A673 (cell line): Measurements from ENCODE around the gene MAML2. TPM values are rescaled to one million over a fixed set of nuclear protein-coding genes. Genes with fewer than 3 reads are reported as not detected.

ENCODE experiments used
- BruUV-seq: library from RNA; stranded (reverse); fragments of 400-500 nt; replicated peaks from 2 replicates; lab custom pipeline; 2021; lab: Mats Ljungman, UMichigan
- CTCF ChIA-PET: fragments of 300-600 bp; sonication (Branson Sonifier 250); formaldehyde crosslinking; loops from one replicate; lab custom pipeline; 2022; ENCODE audit warnings: antibody characterized with exemption; lab: Charles Lee
- POLR2A ChIA-PET: fragments of 300-600 bp; sonication (Branson Sonifier 250); formaldehyde crosslinking; loops from one replicate; lab custom pipeline; 2022; ENCODE audit warnings: antibody characterized with exemption; ENCODE audit not compliant: low non-redundant PET; lab: Charles Lee
- DNase-seq: peaks from one replicate; pipeline ENCODE4 v3.0.0-alpha.2; 2015; ENCODE audit warnings: low spot score
- H3K27ac ChIP-seq: fragments of 200-600 bp; sonication (generic); 2 replicates; pipeline ENCODE4 v1.5.1; 2016; ENCODE audit warnings: mixed run types, low read depth, mild to moderate bottlenecking, mixed read lengths, antibody characterized with exemption, low read length; ENCODE audit not compliant: poor library complexity, severe bottlenecking
- H3K27me3 ChIP-seq: fragments of 200-600 bp; sonication (generic); replicated peaks from 2 replicates; pipeline ENCODE4 v1.6.1; 2017; ENCODE audit warnings: mixed run types, low read depth, mild to moderate bottlenecking, mixed read lengths, antibody characterized with exemption, low read length; ENCODE audit not compliant: insufficient read depth, poor library complexity
- H3K36me3 ChIP-seq: fragments of 200-600 bp; sonication (generic); 2 replicates; pipeline ENCODE4 v1.6.1; 2016; ENCODE audit warnings: mixed run types, mild to moderate bottlenecking, mixed read lengths, antibody characterized with exemption, low read length; ENCODE audit not compliant: insufficient read depth, poor library complexity, severe bottlenecking
- H3K4me1 ChIP-seq: fragments of 200-600 bp; sonication (generic); 2 replicates; pipeline ENCODE4 v1.6.1; 2017; ENCODE audit warnings: mixed run types, mild to moderate bottlenecking, mixed read lengths, antibody characterized with exemption, low read length; ENCODE audit not compliant: insufficient read depth, poor library complexity, severe bottlenecking
- H3K4me3 ChIP-seq: fragments of 200-600 bp; sonication (generic); 2 replicates; pipeline ENCODE4 v1.5.1; 2016; ENCODE audit warnings: low read depth, mixed run types, mild to moderate bottlenecking, mixed read lengths, low read length; ENCODE audit not compliant: poor library complexity, severe bottlenecking
- H3K9me3 ChIP-seq: fragments of 200-600 bp; sonication (generic); 2 replicates; pipeline ENCODE4 v1.6.1; 2016; ENCODE audit warnings: mixed run types, low read depth, mild to moderate bottlenecking, mixed read lengths, antibody characterized with exemption, low read length; ENCODE audit not compliant: poor library complexity, severe bottlenecking
- EZH2 ChIP-seq: fragments of 200-600 bp; sonication (generic); IDR thresholded peaks from 2 replicates; pipeline ENCODE4 v1.6.1; 2017; ENCODE audit warnings: borderline replicate concordance, low read depth, mild to moderate bottlenecking, mixed read lengths, antibody characterized with exemption, low read length; ENCODE audit not compliant: poor library complexity, severe bottlenecking
- intact Hi-C: fragments of 100-400 bp; cut with micrococcal nuclease; formaldehyde crosslinking; loops from one replicate; pipeline ENCODE4 v1.10.0; 2022; ENCODE audit not compliant: unreplicated experiment
- total RNA-seq: library from RNA; stranded (reverse); gene quantifications from 2 replicates; pipeline ENCODE4 v1.2.3, GENCODE V29; 2021
- TF ChIP-seq, protein P1 (sequence below): fragments of 300-800, 200-600 bp; sonication (generic); conservative IDR thresholded peaks from 2 replicates; pipeline ENCODE4 v1.5.1; 2017; ENCODE audit warnings: low read depth, mild to moderate bottlenecking, antibody characterized with exemption, low read length, moderate library complexity, mixed read lengths

Gene MAML2
- total RNA-seq, 1 experiment from 2014 or later = 6.4 TPM

DNA sequence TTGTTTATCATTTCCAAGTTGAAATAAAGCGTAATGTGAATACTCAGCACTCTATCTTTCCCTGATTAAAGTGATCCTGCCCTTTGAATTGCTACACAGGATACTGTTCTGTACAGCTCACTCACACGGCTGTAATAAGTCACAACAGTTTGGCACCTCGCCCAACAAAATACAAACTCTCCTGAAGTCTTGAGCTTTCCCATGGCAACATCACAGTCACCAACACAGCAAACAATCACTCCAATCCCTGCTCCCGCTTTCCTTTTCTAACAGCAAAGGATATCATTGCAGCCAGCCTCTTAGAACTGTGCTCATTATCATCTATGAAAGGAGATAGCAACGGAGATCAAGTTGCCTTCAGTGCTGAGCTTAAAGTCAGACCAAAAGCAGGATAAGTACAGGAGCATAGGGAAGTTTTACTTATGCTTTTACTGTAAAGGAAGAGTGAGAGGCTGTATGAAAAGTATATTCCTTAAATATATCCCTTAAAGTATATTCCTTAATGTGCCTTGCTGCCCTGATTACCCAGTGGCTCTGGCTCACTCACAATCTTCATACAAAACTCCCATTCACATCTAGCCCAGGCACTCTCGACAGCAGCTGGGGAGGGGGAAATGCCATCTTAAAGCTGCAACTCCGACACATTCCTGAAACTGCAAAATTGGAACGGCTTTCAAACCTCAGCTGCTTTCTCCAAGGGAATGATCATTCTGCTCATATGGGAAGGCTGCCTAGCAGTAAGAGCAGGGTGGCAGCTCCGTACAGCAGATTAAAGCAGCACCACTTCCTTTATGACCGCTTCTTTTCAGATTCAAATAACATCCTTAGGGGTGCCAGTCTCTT, 35.8 kb downstream of the MAML2 start:
- intact Hi-C loops = loop anchor here (1.0 kb wide), 1 partner anchor 64 kb away; no protein-coding TSS in a partner anchor
- Histone ChIP-seq H3K4me1 (peaks cover 84% of the 10 kb centered on the region), H3K27ac (peak overlapping the region; percentile 83), H3K4me3 (peak overlapping the region; percentile 36), H3K27me3 (no peaks in the 10 kb centered on the region), H3K36me3 (no peaks in the 10 kb centered on the region), H3K9me3 (no peaks in the 10 kb centered on the region)
- ChIA-PET CTCF (interaction anchor here (0.7 to 0.9 kb wide), 3 partner anchors 36 to 458 kb away, joined by 3 to 4 read pairs (median 4); partner anchors contain the start of gene MAML2), POLR2A (interaction anchor here (0.7 kb wide), 1 partner anchor 82 kb away, joined by 4 read pairs; no protein-coding TSS in a partner anchor)
- DNase-seq = peak; percentile 97
- TF ChIP-seq, protein P1, sequence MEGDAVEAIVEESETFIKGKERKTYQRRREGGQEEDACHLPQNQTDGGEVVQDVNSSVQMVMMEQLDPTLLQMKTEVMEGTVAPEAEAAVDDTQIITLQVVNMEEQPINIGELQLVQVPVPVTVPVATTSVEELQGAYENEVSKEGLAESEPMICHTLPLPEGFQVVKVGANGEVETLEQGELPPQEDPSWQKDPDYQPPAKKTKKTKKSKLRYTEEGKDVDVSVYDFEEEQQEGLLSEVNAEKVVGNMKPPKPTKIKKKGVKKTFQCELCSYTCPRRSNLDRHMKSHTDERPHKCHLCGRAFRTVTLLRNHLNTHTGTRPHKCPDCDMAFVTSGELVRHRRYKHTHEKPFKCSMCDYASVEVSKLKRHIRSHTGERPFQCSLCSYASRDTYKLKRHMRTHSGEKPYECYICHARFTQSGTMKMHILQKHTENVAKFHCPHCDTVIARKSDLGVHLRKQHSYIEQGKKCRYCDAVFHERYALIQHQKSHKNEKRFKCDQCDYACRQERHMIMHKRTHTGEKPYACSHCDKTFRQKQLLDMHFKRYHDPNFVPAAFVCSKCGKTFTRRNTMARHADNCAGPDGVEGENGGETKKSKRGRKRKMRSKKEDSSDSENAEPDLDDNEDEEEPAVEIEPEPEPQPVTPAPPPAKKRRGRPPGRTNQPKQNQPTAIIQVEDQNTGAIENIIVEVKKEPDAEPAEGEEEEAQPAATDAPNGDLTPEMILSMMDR = no peak
- TF ChIP-seq EZH2 = no peak
- BruUV-seq = TSS peak; percentile 53

DNA sequence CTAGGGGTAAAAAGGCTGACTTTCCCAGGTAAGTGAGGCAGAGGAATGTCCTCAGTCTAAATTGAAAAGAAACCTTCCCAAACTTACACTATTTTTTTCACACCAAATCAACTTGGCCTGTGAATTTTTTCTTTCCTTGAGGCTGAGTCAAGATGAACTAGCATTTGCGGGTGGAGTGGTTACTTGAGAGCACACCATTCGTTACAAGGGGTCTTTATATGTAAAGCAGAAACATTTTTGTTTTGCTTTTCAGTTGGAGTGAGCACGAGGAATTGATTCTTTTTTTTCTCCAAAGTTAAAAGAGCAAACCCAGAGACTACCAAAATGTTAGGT, 36.4 kb downstream of the MAML2 start:
- no peak for DNase-seq
- H3K9me3 ChIP-seq = no peaks in the 10 kb centered on the region
- no peaks in the 10 kb centered on the region for H3K36me3 ChIP-seq
- no peaks in the 10 kb centered on the region for H3K27me3 ChIP-seq
- peak overlapping the region; percentile 36 for H3K4me3 ChIP-seq
- POLR2A ChIA-PET = no interaction called here
- CTCF ChIA-PET = interaction anchor here (0.8 to 0.9 kb wide), 2 partner anchors 37 to 457 kb away, joined by 3 to 4 read pairs; partner anchors contain the start of gene MAML2
- TF ChIP-seq, protein P1 = no peak
- TF ChIP-seq EZH2 = no peak
- H3K27ac ChIP-seq = peak overlapping the region; percentile 83
- peaks cover 85% of the 10 kb centered on the region for H3K4me1 ChIP-seq
- intact Hi-C loops = no loop called here
- no TSS peak for BruUV-seq

DNA sequence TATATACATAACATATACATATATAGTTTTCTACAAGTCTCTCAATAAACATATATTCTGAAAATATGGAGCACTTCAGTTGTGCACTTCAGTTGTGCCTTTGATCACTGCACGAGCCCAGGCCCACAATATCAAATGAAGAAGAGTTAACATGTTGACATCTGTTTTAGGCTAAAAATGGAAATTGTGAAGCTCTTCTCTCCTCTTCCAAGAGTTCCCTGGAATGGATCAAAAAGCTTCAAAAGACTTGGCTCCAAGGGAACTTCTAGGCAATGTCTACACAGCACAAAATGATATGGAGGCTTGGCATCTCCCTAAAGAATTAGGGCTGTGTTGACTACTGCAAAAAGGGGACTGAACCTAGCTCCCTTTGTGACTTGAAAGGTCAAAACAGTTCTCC, 36.9 kb downstream of the MAML2 start:
- Histone ChIP-seq H3K27ac (peak overlapping the region; percentile 83), H3K4me1 (peaks cover 80% of the 10 kb centered on the region), H3K4me3 (peak overlapping the region; percentile 36), H3K27me3 (no peaks in the 10 kb centered on the region), H3K9me3 (no peaks in the 10 kb centered on the region), H3K36me3 (no peaks in the 10 kb centered on the region)
- no TSS peak for BruUV-seq
- POLR2A ChIA-PET = no interaction called here
- DNase-seq = no peak
- intact Hi-C loops = no loop called here
- CTCF ChIA-PET = interaction anchor here (0.8 kb wide), 1 partner anchor 37 kb away, joined by 4 read pairs; the partner anchor contains the start of gene MAML2
- no peak for TF ChIP-seq EZH2
- TF ChIP-seq, protein P1 = no peak
